Fibroblast of villous mesenchyme (primary cell): ENCODE measurements around the gene ADCY6. TPM values are rescaled to one million over a fixed set of nuclear protein-coding genes. Genes with fewer than 3 reads are reported as not detected.

Source experiments
- DNase-seq: peaks from one replicate; pipeline ENCODE4 v3.0.0-alpha.2; 2010; ENCODE audit warnings: low read depth
- H3K4me3 ChIP-seq: 2 replicates; pipeline ENCODE4 v1.5.1; 2011; ENCODE audit warnings: low read depth, mild to moderate bottlenecking, low read length
- CTCF ChIP-seq: IDR thresholded peaks from 2 replicates; pipeline ENCODE4 v1.5.1; 2012; ENCODE audit warnings: low read depth, mild to moderate bottlenecking, low read length; ENCODE audit not compliant: insufficient read depth
- total RNA-seq: library from RNA; depleted of rRNA; stranded (reverse); fragments of >200 nt; gene quantifications from 2 replicates; pipeline ENCODE4 v1.2.3, GENCODE V29; 2012

The ADCY6 gene
- total RNA-seq, 1 donor: 47.1 TPM

GRCh38 chr12:48815126-48816110 lies 26.5 kb upstream of the ADCY6 start:
- peak overlapping the region; percentile 81 for H3K4me3 ChIP-seq
- no peak for TF ChIP-seq CTCF
- peak; percentile 84 for DNase-seq

DNA sequence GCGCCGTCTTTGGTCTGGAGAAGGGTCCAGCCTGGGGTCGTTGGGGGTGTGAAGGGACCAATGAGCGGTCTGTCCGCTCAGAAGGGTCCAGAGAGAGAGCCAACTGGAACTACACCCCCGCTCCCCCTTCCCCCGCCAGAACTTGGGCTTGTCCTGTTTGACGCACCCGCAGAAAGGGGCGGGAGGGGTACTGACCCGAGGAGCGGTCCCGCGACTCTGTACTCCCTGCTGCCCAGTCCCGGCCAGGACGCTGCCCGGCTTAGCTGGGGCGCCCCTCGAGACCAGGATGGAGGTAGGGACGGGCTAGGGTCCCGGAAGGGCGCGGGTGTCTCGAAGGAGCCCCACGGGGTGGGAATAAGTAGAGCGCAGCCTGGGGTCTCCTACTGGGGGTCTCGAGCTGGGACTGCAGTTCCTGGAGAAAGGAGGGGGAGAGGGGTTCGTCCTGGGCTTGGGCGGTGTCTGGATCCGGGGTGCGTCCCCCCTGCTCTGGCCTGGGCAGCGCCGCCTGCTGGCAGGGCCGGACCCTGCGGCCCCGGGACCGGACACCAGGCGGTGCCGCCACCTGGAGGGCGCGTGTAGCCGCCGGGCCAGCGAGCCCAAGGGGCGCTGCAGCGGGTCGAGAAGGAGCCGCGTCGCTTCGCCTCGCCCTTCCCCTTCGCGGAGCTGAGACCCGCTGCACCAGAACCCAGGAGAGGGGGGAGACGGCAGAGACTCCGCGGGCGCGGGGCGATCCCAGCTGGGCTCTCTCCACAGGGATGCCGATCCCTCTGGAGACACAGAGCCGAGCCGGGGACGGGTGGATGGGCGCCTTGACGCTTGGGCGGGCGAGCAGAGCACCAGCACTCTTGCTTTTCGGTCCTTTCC lies 25.6 kb upstream of the ADCY6 start:
- H3K4me3 ChIP-seq: peak overlapping the region; percentile 81
- peak; percentile 99 for TF ChIP-seq CTCF
- DNase-seq: peak; percentile 84

GRCh38 chr12:48813465-48814261 lies 24.8 kb upstream of the ADCY6 start:
- peak; percentile 73 for DNase-seq
- H3K4me3 ChIP-seq: peak overlapping the region; percentile 81
- peak; percentile 8 for TF ChIP-seq CTCF

GRCh38 chr12:48812389-48812788 lies 23.5 kb upstream of the ADCY6 start:
- no peak for TF ChIP-seq CTCF
- peak; percentile 78 for DNase-seq

DNA sequence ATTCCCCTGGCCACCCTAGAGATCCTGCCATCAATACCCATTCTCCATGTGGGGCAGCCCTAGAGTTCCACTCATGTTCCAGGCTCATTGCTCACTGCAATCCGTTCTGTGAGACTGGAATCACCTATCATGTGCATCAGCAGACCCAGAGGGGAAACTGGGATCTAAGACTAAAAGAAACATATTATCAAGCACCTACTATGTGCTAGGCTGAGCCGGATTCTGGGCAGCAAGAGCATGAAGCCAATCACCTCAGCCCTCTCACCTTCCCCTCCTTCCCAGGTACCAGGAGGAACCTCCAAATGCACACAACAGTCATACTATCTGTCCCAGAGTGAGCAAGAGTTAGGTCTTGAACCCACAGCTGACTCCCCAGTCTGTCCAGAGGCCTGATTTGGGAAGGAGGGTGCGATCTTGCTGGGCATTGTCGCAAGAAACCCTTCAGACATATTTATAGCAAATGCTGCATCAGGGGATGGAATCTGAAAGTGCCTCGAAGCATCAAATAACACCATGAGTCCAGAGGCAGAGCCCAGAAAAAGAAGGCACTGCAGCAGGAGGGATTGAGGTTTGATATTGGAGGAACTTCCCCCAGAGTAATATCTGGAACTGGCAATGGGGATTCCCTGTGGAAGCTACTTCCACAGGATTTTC lies 22.7 kb upstream of the ADCY6 start:
- no peak for TF ChIP-seq CTCF
- peak overlapping the region; percentile 21 for H3K4me3 ChIP-seq
- DNase-seq: peak; percentile 53

More at GRCh38 chr12:48812389-48812788, 23.5 kb upstream of the ADCY6 start:
- H3K4me3 ChIP-seq: no peak overlapping the region
